Measurements from ENCODE around the gene LBHD2.
A peak's percentile ranks its signal among the peaks of the same experiment; 100 is the strongest.

The LBHD2 gene

DNA sequence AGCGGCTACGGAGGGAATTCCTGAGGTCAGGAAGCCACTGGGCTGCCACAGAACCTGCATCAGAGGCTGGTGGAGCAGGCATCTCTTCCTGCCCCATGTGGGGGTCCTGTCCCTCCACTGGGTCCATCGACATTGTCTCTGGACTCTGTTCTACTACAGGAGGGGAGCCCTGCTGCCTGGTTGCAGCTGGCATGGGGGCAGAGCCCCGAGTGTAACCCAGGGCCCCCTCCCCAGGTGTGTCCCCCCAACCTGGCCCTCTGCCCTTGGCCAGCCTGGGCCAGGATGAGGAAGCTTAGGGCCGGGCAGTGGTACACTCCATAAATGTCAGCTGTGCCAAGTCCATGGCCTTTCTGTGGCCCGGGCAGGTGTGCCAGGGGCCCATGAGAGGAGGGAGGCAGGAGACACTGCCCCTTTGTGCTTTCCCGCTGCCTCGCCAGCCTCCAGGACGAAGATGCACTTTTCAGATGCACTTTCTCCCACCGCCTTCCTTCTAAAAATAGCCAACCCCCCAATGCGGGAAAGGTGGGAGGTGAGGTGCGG lies 6.5 kb downstream of the LBHD2 start:
- no peak for DNase-seq (ENCODE audit: low read depth in 2 of 2)

DNA sequence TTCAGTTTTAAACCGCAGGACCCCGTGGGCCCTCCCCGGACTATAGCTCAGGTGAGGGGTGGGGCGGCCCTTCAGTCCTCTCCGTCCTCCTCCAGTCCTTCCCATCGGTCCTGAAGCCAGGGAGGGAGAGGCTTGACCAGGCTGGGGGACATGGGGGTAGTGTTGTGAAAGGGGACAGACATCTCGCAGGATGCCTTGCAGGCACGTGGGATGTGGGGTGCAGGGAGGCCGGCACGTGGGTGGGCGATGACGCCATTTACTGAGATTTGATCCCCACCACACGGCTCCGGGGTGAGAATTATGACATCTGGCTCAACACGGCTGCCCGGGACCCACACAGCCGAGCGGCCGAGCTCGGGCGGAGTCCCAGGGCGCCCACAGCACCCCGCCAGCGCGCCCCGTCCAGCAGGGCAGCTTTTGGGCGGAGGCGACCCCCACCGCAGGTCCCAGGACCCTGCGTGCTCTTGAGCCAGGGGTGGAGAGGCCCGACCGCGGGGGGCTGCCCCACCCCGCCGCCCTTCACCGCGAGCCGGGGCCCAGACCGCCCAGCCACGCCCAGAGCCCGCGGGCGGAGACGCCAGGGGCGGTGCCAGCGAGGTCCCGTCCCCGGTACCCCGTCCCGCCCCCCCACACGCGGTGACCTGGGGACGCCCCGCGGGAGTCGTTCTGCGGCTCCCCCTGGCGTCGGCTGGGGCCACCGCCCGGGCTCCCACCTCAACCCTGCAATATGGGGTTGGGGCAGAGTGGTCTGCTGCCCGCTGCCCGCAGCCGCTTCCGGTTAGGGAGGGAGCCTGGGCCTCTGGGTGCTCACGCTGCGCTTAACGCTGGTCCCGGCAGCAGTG lies 7.3 kb downstream of the LBHD2 start:
- peak; percentile 58 to 60 for DNase-seq (ENCODE audit: low read depth in 2 of 2)

DNA sequence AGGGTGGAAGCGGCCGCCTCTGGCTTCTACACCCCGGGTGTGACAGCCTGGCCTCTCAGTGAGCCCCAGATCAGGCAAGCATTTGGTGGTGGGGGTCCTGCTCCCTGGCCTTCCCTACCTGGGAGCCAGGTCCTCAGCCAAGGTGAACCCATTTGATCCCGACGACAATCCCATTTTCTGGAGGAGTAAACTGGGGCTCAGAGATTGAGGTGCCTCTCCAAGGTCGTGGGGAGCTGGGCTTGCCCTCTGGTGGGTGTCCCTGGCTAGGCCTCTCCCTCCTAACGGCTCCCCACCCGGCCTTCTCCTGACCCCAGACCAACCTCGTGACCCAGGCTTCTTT lies 7.8 kb downstream of the LBHD2 start:
- no peak for DNase-seq (ENCODE audit: low read depth in 2 of 2)

DNA sequence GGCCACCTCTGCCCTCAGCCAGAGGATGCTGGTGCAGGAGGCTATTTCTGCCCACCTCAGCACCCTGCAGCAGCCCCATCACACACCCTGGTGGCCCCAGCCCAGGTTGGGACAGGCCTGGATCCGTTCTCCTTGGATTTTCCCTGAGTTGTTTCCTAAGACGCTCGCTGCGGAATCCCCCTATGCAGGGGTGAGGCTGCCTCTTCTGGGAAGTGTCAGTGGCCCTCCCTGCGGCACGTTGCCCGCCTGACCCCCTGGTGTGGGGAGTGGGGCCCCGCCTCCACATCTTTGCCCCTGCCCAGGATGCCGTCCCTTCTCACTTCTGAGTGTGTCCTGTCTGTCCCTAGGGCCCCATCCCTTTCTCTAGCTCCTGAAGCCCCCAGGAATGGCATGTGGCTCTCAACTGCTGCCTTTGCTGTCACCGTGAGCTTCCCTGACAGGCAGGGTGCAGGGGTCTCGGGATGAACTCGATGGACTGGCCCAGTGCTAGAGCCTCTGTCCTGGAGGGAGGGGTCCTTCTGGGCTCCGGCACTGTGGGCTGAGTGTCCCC lies 9.9 kb downstream of the LBHD2 start:
- no peak for DNase-seq (ENCODE audit: low read depth in 2 of 2)

DNA sequence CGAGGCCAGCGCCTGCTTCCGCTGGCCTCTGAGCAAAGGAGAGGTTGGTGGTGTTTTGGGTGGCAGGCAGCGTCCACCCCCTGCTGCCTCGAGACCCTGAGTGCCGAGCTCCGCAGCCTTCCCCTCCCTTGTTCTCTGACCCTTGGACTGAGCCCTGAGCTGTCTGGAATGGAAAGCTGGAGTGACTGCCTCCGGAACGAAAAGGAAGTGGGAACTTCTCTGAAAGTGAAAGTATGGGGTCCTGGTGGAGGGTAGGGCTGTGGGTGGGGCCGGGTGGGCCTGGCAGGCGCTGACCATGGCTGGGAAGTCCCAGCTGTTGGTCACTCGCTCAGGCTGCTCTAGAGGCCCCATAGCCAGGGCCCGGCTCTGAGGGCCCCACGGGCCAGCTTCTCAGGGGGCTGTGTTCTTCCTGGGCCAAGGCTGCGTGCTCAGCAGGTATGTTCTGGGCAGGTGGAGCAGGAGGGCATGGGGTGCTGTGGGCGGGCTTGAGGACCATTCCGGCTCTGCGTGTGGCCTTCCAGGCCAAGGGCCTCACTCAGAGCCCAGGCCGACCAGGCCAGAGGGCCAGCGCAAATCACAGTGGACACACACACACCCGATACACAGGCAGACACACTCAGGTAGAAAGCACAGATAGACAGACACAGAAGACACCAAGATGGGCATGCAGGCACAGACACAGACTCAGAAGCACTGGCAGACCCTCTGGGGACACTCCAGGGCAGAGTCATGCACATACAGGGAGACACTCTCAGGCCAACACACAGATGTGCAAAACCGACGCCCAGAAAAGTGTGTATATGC lies 10.6 kb downstream of the LBHD2 start, which contains the start of gene EXOC3L4:
TSS of gene EXOC3L4 (plus strand) at position 320 of the 804 bp plus-strand sequence. CDS start 5,495 bp downstream, outside the sequence.
- no peak for DNase-seq (ENCODE audit: low read depth in 2 of 2)

DNA sequence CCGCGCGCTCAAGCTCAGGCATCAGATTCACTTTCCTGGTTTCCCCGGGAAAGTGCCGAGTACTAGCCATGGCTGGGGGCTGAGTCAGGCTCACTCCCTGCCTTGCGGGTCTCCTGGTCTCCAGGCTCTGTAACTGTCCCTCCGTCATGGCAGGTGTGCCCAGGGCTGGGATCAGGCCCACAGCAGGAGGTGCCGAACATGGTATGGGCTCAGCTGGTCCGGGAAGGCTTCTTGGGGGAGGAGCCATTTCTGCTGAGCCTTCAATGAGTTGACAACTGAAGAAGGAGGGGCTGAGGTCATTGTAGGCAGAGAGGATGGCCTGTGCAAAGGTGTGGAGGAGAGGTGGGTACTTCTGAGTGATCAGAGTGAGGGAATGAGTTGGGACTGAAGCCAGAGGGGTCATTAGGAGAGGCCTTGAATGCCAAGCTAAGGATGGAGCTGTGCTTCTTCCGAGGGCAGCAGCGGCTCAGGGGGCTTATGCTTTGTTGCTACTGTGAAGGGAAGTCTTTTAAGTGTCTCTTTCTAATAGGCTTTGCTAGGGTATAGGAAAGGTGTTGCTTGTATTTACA lies 11.3 kb downstream of the LBHD2 start:
- DNase-seq (ENCODE audit: low read depth in 2 of 2), result no peak

DNA sequence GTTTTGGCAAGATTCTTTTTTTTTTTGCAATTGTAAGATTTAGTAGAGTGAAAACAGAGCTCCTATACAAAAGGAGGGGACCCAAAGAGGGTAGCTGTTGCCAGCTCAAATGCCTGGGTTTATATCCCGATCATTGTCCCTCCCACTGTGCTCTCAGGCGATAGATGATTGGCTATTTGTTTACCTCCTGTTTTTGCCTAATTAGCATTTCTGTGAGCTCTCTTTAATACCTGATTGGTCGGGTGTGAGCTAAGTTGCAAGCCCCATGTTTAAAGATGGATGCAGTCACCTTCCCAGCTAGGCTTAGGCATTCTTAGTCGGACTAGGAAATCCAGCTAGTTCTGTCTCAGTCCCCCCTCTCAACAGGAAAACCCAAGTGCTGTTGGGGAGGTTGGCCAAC lies 12.4 kb downstream of the LBHD2 start:
- no peak for DNase-seq (ENCODE audit: low read depth in 2 of 2)

DNA sequence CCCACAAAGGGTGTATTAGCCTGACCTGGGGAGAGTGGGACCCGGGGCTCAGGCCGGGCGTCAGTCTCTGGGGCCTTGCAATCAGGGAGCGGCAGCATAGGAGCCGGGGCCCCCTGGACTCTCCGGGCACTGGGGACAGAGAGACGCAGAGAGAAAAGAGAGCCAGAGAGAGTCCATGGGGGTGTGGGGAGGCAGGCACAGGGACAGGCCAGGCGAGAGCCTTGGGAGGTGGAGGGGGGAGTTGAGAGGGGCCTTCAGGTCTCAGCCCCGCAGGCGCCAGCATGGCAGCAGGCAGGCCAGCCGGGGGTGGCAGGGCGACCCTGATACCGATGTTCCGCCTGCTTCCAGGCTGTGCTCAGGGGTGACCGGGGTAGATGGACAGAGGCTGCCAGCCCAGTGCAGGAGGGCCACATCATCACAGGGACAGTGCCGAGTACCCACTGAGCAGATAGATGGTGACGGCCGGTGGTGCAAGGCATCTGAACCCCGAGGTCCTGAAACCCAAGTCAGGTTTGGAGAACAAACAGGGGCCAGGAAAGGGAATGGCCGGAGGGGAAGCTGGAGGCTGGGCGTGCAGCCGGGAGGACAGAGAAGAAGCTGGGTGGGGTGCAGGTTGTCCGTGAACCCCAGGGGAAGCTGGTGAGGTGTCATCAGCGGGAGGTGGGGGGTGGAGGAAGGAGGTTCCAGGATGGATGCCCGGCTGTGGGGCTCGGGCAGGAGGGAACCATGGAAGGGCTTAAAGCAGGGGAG lies 13.4 kb downstream of the LBHD2 start:
- no peak for DNase-seq (ENCODE audit: low read depth in 2 of 2)

DNA sequence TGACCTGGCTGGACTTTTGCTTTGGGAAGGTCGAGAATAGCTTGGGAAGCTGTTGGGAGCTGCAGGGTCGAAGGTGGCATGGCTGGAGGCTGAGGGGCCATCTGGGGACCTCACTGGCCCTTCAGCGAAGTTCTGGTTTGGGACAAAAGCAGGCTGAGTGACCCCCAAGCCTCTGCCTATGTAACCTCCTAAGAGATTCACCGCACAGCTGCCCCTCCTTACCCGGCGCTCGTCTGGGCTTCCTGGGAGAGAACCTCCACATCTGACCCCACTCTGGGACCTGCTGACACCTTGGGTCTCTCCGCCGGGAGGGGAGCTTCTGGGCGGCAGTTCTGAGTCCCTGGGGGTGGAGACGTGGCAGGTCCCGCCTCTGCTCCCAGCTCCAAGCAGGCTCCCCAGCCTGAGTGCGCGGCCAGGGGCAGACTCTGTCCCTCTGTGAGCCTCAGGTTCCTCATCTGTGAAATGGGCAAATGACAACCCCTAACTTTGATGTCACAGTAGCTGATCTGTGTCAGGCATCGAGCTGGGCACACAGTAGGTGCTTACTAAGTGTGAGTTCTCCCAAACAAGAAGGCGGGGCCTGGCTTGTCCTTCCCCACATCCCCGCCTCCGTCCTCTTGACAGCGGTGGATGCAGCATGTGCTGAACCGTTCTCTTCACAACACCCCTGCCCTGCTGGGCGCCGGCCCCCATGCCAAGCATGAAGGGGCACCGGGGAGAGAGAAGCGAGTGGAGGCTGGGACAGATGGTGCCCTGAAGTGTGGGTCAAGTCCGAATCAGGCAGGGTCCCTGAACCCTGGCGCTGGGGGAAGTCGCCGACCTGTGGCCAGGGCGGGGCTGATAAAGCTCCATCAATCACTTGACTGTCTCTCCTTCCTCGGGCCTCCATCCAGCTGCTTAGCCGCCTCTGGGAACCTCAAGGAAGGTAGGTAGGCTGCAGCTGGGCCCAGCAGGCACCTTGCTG lies 14.3 kb downstream of the LBHD2 start:
- no peak for DNase-seq (ENCODE audit: low read depth in 2 of 2)

DNA sequence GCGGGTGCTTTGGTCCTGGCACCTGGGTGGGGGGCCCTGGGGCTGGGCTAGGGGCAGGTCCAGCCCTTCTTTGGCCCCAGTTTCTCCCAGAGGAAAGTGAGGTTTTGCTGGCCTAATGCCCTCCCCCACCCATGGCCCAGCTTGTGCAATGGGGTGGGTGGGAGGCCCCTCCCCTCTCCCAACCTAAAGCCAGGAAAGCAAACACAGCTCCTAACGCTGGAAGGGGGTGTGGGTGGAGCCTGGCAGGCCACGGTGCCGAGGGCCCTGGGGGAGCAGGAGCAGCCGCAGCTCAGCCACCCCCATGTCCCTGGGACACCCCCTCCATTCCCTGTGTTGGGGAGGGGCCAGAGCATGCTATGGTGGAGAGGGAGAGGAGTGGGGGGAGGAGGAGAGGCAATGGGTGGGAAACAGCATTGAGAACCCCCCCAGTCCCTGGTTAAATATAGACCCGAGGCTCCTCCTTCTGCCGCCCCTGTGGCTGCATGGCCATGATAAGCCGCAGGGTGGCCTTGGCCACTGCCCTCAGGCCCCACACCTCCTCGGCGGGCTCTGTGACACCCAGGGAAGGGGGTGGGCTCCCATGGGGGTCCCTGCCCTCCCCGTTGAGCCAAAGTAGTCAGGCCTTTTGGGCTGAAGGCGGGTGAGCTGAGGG lies 15.2 kb downstream of the LBHD2 start:
- DNase-seq (ENCODE audit: low read depth in 2 of 2), result no peak

DNA sequence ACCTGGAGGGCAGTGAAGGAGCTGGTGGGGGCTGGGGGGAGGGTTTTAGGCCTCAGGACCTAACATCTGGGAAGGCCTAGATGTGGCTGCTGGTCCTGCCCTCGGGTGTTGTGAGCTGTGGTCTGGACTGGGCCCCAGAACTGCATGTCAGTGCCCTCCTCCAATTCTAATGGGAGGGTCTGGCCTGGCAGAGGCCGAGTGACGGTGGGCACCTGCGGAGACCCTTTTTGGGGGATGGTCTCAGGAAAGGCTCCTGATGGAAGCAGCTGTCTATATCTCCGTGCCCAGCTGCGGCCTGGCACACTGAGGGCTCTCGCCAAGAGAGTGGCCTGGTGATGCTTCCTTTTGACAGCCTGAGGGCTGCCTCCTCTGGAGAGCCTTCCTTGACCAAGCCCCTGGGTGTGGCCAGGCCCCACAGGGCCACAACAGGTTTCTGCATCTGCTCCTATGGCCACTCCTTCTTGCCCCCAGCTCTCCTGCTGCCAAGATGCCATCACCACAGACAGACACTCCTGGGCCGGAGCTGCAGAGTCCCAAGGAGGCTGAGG lies 15.8 kb downstream of the LBHD2 start:
- DNase-seq (ENCODE audit: low read depth in 2 of 2), result no peak

DNA sequence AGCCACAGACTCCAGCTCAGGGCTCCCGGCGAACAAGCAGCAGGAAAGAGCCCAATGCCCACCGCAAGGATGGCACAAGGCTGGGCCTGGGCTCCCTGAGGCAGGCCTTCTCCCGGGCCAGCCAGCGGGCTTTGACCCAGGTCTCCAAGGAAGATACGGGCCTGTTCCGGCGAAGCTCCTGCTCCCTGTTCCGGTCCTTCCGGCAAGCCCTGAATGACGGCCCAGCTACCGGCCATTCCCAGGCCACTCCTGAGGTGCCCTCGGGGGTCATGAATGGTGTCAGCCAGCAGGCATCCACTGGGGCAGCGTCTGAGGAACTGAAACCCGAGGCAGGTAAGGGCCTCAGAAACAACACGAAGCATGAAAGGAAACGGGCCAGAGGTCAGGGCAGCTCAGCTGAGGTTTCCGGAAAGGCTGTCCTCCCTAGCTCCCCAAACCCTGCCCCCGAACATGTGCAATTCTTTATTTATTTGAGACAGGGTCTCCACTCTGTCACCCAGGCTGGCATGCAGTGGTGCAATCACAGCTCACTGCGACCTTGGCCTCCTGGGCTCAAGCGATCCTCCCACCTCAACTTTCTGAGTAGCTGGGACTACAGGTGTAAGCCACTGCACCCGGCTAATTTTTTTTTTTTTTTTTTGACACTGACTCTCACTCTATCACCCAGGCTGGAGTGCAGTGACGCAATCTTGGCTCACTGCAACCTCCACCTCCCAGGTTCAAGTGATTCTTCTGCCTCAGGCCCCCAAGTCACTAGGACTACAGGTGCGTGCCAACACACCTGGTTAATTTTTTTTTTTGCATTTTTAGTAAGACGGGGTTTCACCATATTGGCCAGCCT lies 16.5 kb downstream of the LBHD2 start:
- DNase-seq (ENCODE audit: low read depth in 2 of 2), result no peak

DNA sequence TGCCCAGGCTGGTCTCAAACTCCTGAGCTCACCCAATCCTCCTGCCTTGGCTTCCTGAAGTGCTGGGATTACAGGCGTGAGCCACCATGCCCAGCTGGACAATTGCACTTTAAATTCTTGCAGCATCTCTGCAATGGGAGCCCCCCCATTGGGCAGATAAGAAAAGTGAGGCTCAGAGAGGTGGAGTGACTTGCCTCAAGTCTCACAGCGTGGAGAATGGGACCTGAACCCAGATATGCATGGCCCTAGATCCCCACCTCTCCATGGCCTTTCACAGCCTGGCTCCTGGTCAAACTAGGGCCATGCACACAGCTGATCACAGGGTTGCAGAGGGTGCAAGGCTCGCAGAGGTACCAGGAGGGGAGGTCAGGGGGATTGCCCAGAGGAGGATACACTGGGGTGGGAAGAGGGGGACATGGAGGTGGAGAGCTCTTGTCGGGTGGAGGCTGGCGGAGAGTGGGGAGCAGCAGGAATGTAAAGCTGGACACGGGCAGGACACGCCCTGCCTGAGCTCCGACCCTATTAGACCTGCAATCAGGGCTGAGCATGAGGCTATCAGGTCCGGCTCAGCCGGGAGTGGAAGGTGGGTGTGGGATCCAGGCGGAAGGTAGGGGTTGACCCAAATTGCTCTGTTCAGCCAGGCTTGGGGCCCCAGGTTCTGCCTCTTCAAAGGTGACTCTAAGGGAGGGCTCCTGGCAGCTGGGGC lies 17.4 kb downstream of the LBHD2 start:
- no peak for DNase-seq (ENCODE audit: low read depth in 2 of 2)

DNA sequence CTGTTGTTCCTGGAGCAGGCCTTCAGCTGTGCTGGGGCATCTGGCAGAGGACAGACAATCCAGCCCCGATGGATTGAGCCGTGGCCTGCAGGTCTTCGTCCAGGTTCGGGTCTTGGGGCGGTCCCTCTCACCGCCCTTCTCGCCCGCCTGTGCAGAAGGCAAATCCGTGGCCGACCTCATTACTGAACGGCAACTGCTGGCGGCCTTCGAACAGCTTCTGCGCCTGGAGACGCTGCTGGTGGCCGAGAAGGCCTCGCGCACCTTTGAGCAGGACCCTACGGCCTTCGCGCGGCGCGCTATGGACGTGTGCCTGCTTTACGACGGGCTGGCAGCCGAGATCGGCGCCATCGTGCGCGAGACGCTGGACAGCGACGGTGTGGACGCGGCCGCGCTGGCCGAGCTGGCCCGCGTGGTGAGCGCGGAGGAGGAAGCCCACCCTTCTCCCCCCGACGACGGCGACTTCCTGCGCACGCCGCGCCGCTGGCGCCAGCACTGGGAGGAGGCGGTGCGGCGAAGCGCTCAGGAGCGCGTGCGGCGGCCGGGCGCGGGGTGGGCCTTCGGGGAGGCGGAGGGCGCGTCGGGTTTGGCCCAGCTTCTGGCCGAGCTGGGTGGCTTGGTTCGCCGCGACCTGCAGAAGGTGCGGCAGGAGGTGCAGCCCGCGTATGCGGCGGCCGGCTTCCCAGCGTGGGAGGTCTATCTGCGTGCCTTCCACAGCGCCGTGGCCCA lies 18.1 kb downstream of the LBHD2 start:
- DNase-seq (ENCODE audit: low read depth in 2 of 2), result no peak

DNA sequence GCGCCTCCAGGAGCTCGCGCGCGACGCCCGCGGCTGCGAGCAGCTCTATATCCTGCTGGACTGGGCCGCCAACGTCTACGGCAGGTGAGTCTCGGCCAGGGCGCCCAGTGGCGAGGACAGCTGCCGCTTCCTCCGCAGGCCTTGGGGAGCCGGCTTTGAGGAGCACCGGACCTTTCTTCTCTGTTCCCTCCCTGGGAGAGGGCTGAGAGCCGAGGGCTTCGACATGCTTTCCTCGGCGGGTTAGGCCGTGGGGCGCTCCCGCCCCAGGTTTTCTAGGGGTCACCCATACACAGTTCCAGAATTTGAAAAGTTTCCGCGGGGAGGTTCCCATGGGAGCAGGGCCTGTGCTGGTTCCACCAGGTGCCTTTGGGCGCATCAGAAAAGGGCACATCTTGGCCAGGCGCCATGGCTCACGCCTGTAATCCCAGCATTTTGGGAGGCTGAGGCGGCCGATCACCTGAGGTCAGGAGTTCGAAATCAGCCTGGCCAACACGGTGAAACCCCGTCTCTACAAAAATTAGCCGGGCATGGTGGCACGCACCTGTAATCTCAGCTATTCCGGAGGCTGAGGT lies 18.8 kb downstream of the LBHD2 start:
- no peak for DNase-seq (ENCODE audit: low read depth in 2 of 2)

DNA sequence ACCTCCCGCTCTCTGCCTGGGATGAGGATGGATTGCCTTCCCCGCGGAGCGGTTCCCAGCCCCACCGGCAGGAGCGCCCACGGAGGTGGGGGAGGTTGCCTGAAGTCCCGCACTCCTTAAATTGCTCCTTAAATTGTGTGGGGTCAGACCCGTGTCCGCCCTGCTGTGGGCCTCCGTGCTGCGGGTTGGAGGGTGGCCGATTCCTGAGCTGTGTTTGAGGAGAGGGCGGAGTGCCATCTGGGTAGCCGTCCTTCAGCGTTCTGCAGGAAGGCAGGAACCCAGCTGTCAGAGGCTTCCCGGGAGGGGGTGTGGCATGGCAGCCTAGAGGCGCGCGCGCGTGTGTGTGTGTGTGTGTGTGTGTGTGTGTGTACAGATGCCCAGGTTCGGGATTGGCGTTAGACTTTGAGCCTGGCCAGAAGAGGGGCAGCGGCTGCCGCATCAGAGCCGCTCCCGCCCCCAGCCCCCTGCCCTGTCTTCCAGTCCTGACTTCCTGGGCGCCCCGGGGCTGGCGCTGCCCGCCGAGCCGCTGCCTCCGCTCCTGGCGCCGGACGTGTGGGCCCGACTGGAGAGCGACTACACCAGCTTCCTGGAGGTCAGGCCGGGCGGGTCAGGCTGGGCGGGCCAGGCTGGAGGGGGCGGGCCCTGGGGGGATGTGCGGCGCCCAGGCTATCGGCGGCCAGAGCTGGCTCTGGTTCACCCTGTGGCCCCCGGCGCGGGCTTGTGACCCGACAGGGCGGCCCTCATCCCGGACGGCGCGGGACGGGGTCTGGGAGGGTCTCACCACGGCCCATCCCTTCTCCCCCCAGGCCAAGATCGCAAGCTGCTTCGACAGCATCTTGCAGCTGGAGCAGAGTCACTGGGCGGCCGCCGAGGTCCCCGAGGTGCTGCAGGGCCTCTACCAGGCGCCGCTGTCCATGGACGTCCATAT lies 19.7 kb downstream of the LBHD2 start:
- no peak for DNase-seq (ENCODE audit: low read depth in 2 of 2)

Data from stimulated activated CD8-positive, alpha-beta memory T cell treated with anti-CD3 and anti-CD28 coated beads, Interleukin-15, amount 100 ng/mL, for 4 hours (primary cell).